RWPE2 (cell line): ENCODE data around the gene AVP.

Experiments used
- ATAC-seq: fragments of 200-7000 bp; cut with Tn5 transposase; 3 replicates; pipeline ENCODE4 v1.9.1; 2021; ENCODE audit warnings: low read depth
- DNase-seq: peaks from one replicate; pipeline ENCODE4 v3.0.0-alpha.2; 2020; ENCODE audit warnings: low spot score
- H3K27ac ChIP-seq: fragments of 450-650 bp; 2 replicates; pipeline ENCODE4 v1.5.1; 2017; ENCODE audit warnings: mild to moderate bottlenecking; ENCODE audit not compliant: poor library complexity, severe bottlenecking
- H3K27me3 ChIP-seq: fragments of 250-450 bp; sonication (Bioruptor Pico); 2 replicates; pipeline ENCODE4 v1.5.1; 2021; ENCODE audit warnings: mild to moderate bottlenecking, moderate library complexity; ENCODE audit not compliant: insufficient read depth, poor library complexity, severe bottlenecking
- H3K36me3 ChIP-seq: fragments of 250-450 bp; sonication (Bioruptor Pico); 2 replicates; pipeline ENCODE4 v1.5.1; 2020; ENCODE audit warnings: low read depth, mild to moderate bottlenecking, moderate library complexity
- H3K4me1 ChIP-seq: fragments of 250-450 bp; sonication (Bioruptor Pico); 2 replicates; pipeline ENCODE4 v1.5.1; 2021; ENCODE audit warnings: mild to moderate bottlenecking, moderate library complexity; ENCODE audit not compliant: insufficient read depth, poor library complexity, severe bottlenecking
- H3K4me3 ChIP-seq: fragments of 250-450 bp; sonication (Bioruptor Pico); 2 replicates; pipeline ENCODE4 v1.5.1; 2021; ENCODE audit warnings: mild to moderate bottlenecking, moderate library complexity; ENCODE audit not compliant: severe bottlenecking
- H3K9me3 ChIP-seq: fragments of 250-450 bp; sonication (Bioruptor Pico); 2 replicates; pipeline ENCODE4 v1.5.1; 2021; ENCODE audit warnings: mild to moderate bottlenecking, moderate library complexity; ENCODE audit not compliant: severe bottlenecking
- CTCF ChIP-seq: fragments of 450-650 bp; IDR thresholded peaks from one replicate; pipeline ENCODE4 v1.5.1; 2017; ENCODE audit warnings: mild to moderate bottlenecking, moderate library complexity; ENCODE audit not compliant: poor library complexity, severe bottlenecking

The AVP gene

GRCh38 chr20:3045816-3046676 lies 38.5 kb downstream of the AVP start, which contains the start of gene MRPS26:
MRPS26 (plus strand) TSS chr20:3046052; CDS start chr20:3046069, 17 bp downstream.
- Histone ChIP-seq H3K27ac (peak within 1 kb of the TSS; percentile 36), H3K4me1 (no peaks in the 10 kb centered on the region), H3K4me3 (peak within 1 kb of the TSS; percentile 65), H3K9me3 (no peaks in the 10 kb centered on the region), H3K36me3 (peaks cover 31% of the 10 kb centered on the region), H3K27me3 (no peaks in the 10 kb centered on the region)
- ATAC-seq (peak; percentile 87), DNase-seq (peak; percentile 89)
- peak; percentile 14 for TF ChIP-seq CTCF

GRCh38 chr20:3045042-3045815 lies 39.3 kb downstream of the AVP start:
- Histone ChIP-seq H3K36me3 (peaks cover 31% of the 10 kb centered on the region), H3K4me1 (no peaks in the 10 kb centered on the region), H3K27ac (peak overlapping the region; percentile 36), H3K9me3 (no peaks in the 10 kb centered on the region), H3K27me3 (no peaks in the 10 kb centered on the region), H3K4me3 (peak overlapping the region; percentile 65)
- ATAC-seq (peak; percentile 65), DNase-seq (no peak)
- TF ChIP-seq CTCF, result no peak

- peaks cover 25% of the 10 kb centered on the region for H3K36me3 ChIP-seq
- no peak overlapping the region for H3K4me3 ChIP-seq
- H3K4me1 ChIP-seq, result no peaks in the 10 kb centered on the region
- H3K9me3 ChIP-seq, result no peaks in the 10 kb centered on the region
- H3K27me3 ChIP-seq, result no peaks in the 10 kb centered on the region
- DNase-seq, result no peak
- TF ChIP-seq CTCF, result no peak
- ATAC-seq, result no peak
- no peak overlapping the region for H3K27ac ChIP-seq
Measured at GRCh38 chr20:3044336-3044965, 40.1 kb downstream of the AVP start.

- Histone ChIP-seq H3K27me3 (no peaks in the 10 kb centered on the region), H3K9me3 (no peaks in the 10 kb centered on the region), H3K4me1 (no peaks in the 10 kb centered on the region), H3K4me3 (no peak within 1 kb of the TSS), H3K36me3 (peaks cover 14% of the 10 kb centered on the region), H3K27ac (peak within 1 kb of the TSS; percentile 57)
- ATAC-seq (no peak), DNase-seq (no peak)
- no peak for TF ChIP-seq CTCF
Measured at GRCh38 chr20:3043322-3043721, 41.2 kb downstream of the AVP start, which contains the start of gene GNRH2. GNRH2 (plus strand) TSS chr20:3043622; CDS start chr20:3044415, 793 bp downstream.
